ENCODE measurements around the gene KRT23.

DNA sequence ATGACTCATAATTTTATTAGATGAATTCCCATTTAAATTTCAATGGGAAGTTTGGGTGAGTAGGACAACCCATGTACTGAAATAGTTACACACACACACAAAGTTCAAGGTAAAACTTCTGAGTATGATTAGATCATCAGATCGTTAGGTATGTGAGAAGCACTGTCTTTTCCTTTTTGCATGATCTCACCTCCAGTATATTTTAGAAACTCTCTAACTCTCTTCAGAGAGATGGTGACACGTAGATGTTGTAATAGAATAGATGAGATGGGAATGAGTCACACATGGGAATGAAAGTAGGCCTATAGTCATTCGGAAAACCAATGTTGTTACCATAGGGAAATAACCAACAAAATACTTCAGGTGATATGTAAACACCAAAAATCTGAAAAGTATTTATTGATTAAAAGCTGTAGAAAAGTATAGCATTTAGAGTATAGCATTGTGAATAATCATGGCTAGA, 22.2 kb downstream of the KRT23 start:
- TF ChIP-seq CTCF (IDR thresholded peaks at IDR 0.05) (no peak), POLR2A (IDR thresholded peaks at IDR 0.05) (no peak)
